ENCODE data around the gene RUNX2.

The RUNX2 gene

DNA sequence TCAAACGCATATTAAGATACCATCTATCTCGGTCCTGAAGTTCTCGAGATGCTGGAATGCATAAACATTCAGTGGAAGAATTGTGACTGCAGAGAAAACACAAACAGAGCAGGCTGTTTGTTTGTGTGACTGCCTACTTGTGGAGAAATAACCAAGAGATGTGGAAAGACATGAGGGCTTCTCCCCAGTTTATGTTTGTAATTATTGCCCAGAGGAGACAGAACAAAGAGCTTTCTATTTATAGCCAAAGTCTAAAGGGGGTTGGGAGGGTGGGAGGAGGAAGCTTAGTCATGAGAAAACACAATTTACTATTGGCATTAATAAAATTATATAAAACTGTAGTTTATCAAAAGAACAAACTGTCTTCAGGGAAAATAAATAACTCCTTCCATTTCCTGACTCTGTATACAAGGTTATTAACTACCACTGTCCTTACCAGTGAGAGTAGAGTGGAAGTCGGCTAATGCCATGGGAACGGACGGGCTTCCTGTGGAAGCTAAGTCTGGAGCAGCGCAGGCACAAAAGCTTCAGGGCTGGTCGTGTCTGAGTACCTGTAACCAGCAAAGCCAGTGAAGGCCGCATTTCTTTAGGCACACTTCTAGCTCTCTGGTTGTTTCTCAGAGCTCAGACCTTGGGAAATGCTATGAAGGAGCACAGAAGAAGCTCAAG lies 249.8 kb downstream of the RUNX2 start:
- H3K9ac ChIP-seq (ENCODE audit: low read depth, low read length) = no peak overlapping the region
- H3K9me3 ChIP-seq (ENCODE audit: insufficient read depth, low read depth, low read length) = peaks cover 7% of the 10 kb centered on the region; the same call in 1 of the 2 replicates
- WGBS = 90% methylated on average over 9 of the region's 9 CpGs
- H3K4me3 ChIP-seq (ENCODE audit: low read length) = no peak overlapping the region
- no peak overlapping the region for H3K27ac ChIP-seq (ENCODE audit: low read depth, low read length)
- no peaks in the 10 kb centered on the region for H3K4me1 ChIP-seq (ENCODE audit: insufficient read depth, low read length)
- H3K27me3 ChIP-seq (ENCODE audit: insufficient read depth, low read length) = no peaks in the 10 kb centered on the region
- H3K36me3 ChIP-seq (ENCODE audit: insufficient read depth, low read length) = no peaks in the 10 kb centered on the region

DNA sequence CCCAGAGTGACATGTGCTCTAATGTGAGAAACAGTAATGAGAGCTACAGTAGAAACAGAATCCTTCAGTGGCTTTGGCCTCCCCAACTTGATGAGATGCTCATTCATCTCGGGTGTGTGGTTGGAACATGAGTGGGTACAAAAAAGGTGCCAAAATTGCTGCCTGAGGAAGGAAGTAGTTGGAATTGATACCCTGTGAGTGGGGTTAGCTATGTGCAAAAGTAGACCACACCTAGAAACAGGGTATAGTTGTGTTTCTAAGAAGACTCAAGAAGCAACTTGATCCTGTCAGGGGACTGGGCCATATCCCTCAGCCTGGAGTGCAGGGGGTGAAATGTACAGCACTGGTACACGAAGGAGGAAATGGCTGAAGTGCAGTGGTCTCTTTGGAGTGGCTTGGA lies 256.0 kb downstream of the RUNX2 start:
- 88% methylated on average over 2 of the region's 2 CpGs for WGBS
- no peak overlapping the region for H3K27ac ChIP-seq (ENCODE audit: low read depth, low read length)

DNA sequence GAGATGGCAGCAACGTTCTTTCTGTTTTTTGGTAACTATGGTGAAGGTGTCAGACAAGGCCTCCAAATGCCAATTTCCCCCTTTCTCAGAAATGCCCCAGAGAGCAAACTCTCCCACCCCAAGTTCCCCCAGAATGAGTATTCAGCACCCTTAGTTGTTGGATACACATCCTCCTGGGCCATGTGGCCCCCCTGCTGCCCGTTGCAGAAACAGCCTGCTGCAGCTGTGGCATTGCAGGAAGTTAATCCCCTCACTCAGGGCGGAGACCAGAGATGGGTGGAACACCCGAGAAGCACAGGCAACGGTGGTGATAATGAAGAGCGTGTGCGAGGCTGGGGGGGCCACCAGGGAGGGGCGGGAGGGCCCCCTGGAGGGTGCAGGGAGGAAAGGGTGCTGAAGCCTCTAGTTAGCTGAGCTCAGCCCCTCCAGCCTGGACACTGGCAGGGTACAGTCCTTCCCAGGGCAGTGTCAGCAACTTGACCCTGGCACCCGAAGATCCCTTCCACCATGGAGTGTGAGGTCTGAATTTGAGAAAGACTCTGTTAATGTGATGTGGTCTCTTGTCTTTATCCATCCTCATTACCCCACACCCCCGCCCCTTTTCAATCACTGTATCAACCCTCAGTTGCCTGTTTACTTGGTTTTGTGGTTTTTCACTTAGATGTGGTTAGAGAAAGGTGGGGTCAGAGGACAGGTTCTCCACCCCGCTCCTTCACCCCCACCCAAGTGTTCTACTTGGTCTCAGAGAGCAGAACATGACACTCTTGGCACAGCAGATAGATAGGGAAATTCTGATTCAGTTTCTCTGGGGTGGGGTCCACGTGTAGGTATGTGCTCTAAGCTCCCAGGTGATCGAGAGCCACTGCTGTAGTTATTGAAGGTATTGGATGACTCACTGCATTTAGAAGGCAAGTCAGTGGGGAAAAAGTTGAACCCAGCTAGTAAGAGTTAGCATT lies 258.4 kb downstream of the RUNX2 start:
- no peak overlapping the region for H3K27ac ChIP-seq (ENCODE audit: low read depth, low read length)
- H3K4me3 ChIP-seq (ENCODE audit: low read length) = no peak overlapping the region
- peaks cover 6% of the 10 kb centered on the region for H3K4me1 ChIP-seq (ENCODE audit: insufficient read depth, low read length)
- H3K27me3 ChIP-seq (ENCODE audit: insufficient read depth, low read length) = no peaks in the 10 kb centered on the region
- H3K9me3 ChIP-seq (ENCODE audit: insufficient read depth, low read depth, low read length) = peaks cover 6% of the 10 kb centered on the region; the same call in 1 of the 2 replicates
- no peaks in the 10 kb centered on the region for H3K36me3 ChIP-seq (ENCODE audit: insufficient read depth, low read length)
- 79% methylated on average over 10 of the region's 13 CpGs for WGBS
- H3K9ac ChIP-seq (ENCODE audit: low read depth, low read length) = no peak overlapping the region

More for the DNA sequence above, 256.0 kb downstream of the RUNX2 start:
- H3K36me3 ChIP-seq (ENCODE audit: insufficient read depth, low read length) = no peaks in the 10 kb centered on the region
- H3K4me3 ChIP-seq (ENCODE audit: low read length) = no peak overlapping the region
- H3K9me3 ChIP-seq (ENCODE audit: insufficient read depth, low read depth, low read length) = peaks cover 7% of the 10 kb centered on the region; the same call in 1 of the 2 replicates
- no peak overlapping the region for H3K9ac ChIP-seq (ENCODE audit: low read depth, low read length)
- no peaks in the 10 kb centered on the region for H3K27me3 ChIP-seq (ENCODE audit: insufficient read depth, low read length)
- no peaks in the 10 kb centered on the region for H3K4me1 ChIP-seq (ENCODE audit: insufficient read depth, low read length)

- no peak overlapping the region for H3K4me3 ChIP-seq (ENCODE audit: low read length)
- H3K36me3 ChIP-seq (ENCODE audit: insufficient read depth, low read length) = no peaks in the 10 kb centered on the region
- peaks cover 12% of the 10 kb centered on the region for H3K4me1 ChIP-seq (ENCODE audit: insufficient read depth, low read length)
- no peaks in the 10 kb centered on the region for H3K27me3 ChIP-seq (ENCODE audit: insufficient read depth, low read length)
- H3K9ac ChIP-seq (ENCODE audit: low read depth, low read length) = no peak overlapping the region
- H3K27ac ChIP-seq (ENCODE audit: low read depth, low read length) = no peak overlapping the region
- WGBS = 81% methylated on average over 5 of the region's 5 CpGs
- no peaks in the 10 kb centered on the region for H3K9me3 ChIP-seq (ENCODE audit: insufficient read depth, low read depth, low read length)
These were observed 259.3 kb downstream of the RUNX2 start for GRCh38 chr6:45587229-45588060.

- H3K9ac ChIP-seq (ENCODE audit: low read depth, low read length) = no peak overlapping the region
- no peaks in the 10 kb centered on the region for H3K9me3 ChIP-seq (ENCODE audit: insufficient read depth, low read depth, low read length)
- 97% methylated on average over 2 of the region's 3 CpGs for WGBS
- H3K27me3 ChIP-seq (ENCODE audit: insufficient read depth, low read length) = no peaks in the 10 kb centered on the region
- no peak overlapping the region for H3K4me3 ChIP-seq (ENCODE audit: low read length)
- H3K4me1 ChIP-seq (ENCODE audit: insufficient read depth, low read length) = peaks cover 12% of the 10 kb centered on the region
- H3K27ac ChIP-seq (ENCODE audit: low read depth, low read length) = no peak overlapping the region
- no peaks in the 10 kb centered on the region for H3K36me3 ChIP-seq (ENCODE audit: insufficient read depth, low read length)
These were observed 261.2 kb downstream of the RUNX2 start for GRCh38 chr6:45589367-45589766.

GRCh38 chr6:45590226-45590625 lies 262.1 kb downstream of the RUNX2 start:
- Histone ChIP-seq H3K9ac (ENCODE audit: low read depth, low read length) (no peak overlapping the region), H3K27ac (ENCODE audit: low read depth, low read length) (no peak overlapping the region), H3K9me3 (ENCODE audit: insufficient read depth, low read depth, low read length) (no peaks in the 10 kb centered on the region), H3K27me3 (ENCODE audit: insufficient read depth, low read length) (no peaks in the 10 kb centered on the region), H3K4me3 (ENCODE audit: low read length) (no peak overlapping the region), H3K36me3 (ENCODE audit: insufficient read depth, low read length) (no peaks in the 10 kb centered on the region), H3K4me1 (ENCODE audit: insufficient read depth, low read length) (peaks cover 12% of the 10 kb centered on the region)
- 90% methylated on average over 3 of the region's 4 CpGs for WGBS

DNA sequence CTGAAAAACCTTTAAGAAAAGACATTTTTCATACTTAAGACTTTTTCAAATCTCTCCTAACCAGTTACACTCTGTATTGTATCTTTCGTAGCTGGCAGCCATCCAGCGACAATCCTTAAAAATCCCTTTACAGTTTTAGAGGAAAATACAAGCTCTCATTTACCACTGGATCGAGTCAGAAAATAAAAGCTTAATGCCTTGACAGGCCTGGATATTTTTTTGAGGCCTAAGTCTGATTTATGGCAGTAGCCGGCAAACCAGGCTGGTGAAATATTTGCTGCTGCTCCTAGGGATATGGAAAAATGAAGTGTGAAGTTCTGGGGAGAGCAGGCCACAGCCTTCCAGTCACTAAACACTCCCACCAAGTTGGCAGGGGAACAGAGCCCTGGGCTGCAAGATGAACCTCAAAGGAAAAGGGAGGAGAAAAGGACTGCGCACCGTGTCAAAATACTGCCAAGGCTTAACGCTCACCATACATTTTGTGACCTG lies 262.6 kb downstream of the RUNX2 start:
- Histone ChIP-seq H3K4me3 (ENCODE audit: low read length) (no peak overlapping the region), H3K9ac (ENCODE audit: low read depth, low read length) (no peak overlapping the region), H3K9me3 (ENCODE audit: insufficient read depth, low read depth, low read length) (no peaks in the 10 kb centered on the region), H3K4me1 (ENCODE audit: insufficient read depth, low read length) (peaks cover 12% of the 10 kb centered on the region), H3K27ac (ENCODE audit: low read depth, low read length) (no peak overlapping the region), H3K27me3 (ENCODE audit: insufficient read depth, low read length) (no peaks in the 10 kb centered on the region), H3K36me3 (ENCODE audit: insufficient read depth, low read length) (no peaks in the 10 kb centered on the region)
- 90% methylated on average over 7 of the region's 7 CpGs for WGBS

- H3K4me1 ChIP-seq (ENCODE audit: insufficient read depth, low read length) = peaks cover 12% of the 10 kb centered on the region
- no peaks in the 10 kb centered on the region for H3K27me3 ChIP-seq (ENCODE audit: insufficient read depth, low read length)
- H3K4me3 ChIP-seq (ENCODE audit: low read length) = no peak overlapping the region
- H3K27ac ChIP-seq (ENCODE audit: low read depth, low read length) = no peak overlapping the region
- no peaks in the 10 kb centered on the region for H3K9me3 ChIP-seq (ENCODE audit: insufficient read depth, low read depth, low read length)
- WGBS = 100% methylated on average over 1 of the region's 1 CpG
- no peak overlapping the region for H3K9ac ChIP-seq (ENCODE audit: low read depth, low read length)
- no peaks in the 10 kb centered on the region for H3K36me3 ChIP-seq (ENCODE audit: insufficient read depth, low read length)
These were observed 263.2 kb downstream of the RUNX2 start for GRCh38 chr6:45591306-45591705.

DNA sequence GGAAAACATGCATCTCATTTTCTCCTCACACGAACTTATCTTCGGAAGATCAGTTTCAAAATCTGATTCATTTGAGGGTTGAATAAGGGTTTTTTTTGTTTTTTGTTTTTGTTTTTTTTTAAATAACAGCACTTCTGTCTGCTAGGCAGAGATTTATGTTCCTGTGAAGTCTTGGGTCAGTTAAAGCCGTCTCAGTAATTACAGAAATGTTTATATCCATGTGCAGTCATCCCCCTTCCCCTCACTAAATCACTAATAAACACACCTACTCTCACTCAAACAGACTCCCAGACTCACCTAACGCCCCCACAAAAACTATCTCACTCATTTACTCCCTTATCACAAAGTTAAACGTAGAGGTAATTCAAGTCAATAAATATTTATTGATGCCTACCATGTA lies 263.8 kb downstream of the RUNX2 start:
- 80% methylated on average over 5 of the region's 5 CpGs for WGBS
- Histone ChIP-seq H3K27me3 (ENCODE audit: insufficient read depth, low read length) (no peaks in the 10 kb centered on the region), H3K4me1 (ENCODE audit: insufficient read depth, low read length) (peaks cover 12% of the 10 kb centered on the region), H3K9ac (ENCODE audit: low read depth, low read length) (no peak overlapping the region), H3K27ac (ENCODE audit: low read depth, low read length) (no peak overlapping the region), H3K36me3 (ENCODE audit: insufficient read depth, low read length) (no peaks in the 10 kb centered on the region), H3K4me3 (ENCODE audit: low read length) (no peak overlapping the region), H3K9me3 (ENCODE audit: insufficient read depth, low read depth, low read length) (no peaks in the 10 kb centered on the region)

- Histone ChIP-seq H3K36me3 (ENCODE audit: insufficient read depth, low read length) (no peaks in the 10 kb centered on the region), H3K9me3 (ENCODE audit: insufficient read depth, low read depth, low read length) (no peaks in the 10 kb centered on the region), H3K4me1 (ENCODE audit: insufficient read depth, low read length) (peaks cover 12% of the 10 kb centered on the region), H3K27me3 (ENCODE audit: insufficient read depth, low read length) (no peaks in the 10 kb centered on the region), H3K4me3 (ENCODE audit: low read length) (no peak overlapping the region), H3K27ac (ENCODE audit: low read depth, low read length) (no peak overlapping the region), H3K9ac (ENCODE audit: low read depth, low read length) (no peak overlapping the region)
- WGBS = 96% methylated on average over 2 of the region's 2 CpGs
These were observed 264.9 kb downstream of the RUNX2 start for GRCh38 chr6:45592991-45593390.

Measured in HUES64 (cell line).